Activated CD4-positive, CD25-positive, alpha-beta regulatory T cell treated with anti-CD3 and anti-CD28 coated beads, Interleukin-2, amount 50 U/mL, for 16 hours (primary cell): ENCODE results near the gene ZMIZ1.

Experiments used
- DNase-seq: peaks from one replicate; pipeline ENCODE4 v3.0.0-alpha.2; 2020; ENCODE audit warnings: low read depth, low spot score

Gene ZMIZ1

DNA sequence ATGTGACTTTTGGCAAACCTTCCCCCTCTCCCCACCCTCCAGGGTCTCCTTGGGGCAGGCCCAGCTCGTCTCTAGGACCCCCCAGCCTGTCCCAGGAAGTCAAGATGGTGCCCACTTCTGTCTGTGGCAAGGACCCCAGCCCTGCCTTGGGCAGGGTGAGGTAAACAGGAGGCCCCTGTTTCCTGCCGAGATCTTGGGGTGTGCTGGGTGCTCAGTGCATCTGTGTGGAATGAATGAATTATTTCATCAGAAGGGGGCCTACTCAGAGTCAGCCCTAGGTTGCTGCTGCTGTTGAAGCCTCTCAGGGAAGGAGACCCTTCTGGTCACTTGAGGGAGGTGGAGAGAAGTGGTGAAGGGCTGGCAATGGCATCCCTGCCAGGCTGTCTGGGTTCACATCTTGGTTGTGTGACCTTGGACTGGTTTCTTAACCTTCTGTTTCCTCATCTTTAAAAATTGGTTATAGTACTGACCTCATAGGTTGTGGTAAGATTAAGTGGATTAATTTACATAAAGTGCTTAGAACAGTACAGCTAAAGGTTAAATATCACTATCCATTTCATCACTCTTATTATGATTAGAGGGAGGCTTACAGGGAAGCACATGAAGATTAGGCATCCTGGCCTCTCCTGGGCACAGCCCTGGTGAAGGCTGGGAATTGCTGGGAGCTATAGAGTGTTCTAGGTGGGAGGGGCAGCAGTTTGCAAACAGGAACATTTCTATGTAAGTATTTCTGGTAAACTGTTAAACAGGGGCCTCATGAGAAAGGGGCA, 67.7 kb downstream of the ZMIZ1 start:
- no peak for DNase-seq

DNA sequence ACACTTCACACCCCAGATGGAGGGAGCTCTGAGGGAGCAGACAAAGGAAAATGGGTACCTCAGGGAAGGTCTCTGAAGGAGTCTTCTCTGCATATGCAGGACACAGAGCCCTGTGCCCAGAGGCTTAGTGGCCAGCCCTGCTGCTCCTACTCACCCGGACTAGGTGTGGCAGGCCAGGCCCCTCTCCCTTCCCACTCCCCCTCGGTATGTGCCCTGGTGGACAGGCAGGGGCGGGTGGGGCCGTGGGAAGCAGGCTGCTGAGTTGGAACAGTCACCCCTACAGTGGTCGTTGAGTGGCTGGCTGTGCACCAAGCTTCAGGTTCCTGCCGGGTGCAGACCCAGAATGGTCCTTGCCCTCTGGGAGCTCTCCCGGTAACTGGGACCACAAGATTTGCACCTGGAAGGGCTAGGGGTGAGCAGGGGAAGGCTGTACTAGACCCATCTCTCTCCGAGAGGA, 68.6 kb downstream of the ZMIZ1 start:
- DNase-seq: no peak

DNA sequence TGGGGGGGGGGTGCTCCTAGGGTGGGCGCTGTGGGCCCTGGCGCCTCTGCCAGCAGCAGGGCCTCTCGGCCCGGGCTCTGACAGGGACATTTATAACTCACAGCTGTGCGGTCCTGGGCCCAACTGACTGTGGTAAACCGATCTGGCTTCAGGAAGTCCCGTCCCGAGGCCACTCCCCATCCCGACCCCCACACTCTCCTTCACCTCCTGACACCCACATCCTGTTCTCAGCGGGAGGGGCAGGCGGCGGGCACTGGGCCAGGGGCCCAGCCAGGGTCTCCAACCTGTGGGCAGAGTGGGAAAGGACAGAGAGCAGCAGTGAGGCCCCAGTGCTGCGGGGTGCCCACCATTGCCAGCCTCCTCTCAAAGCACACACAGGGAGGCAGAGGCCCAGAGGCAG, 69.1 kb downstream of the ZMIZ1 start:
- DNase-seq: no peak

DNA sequence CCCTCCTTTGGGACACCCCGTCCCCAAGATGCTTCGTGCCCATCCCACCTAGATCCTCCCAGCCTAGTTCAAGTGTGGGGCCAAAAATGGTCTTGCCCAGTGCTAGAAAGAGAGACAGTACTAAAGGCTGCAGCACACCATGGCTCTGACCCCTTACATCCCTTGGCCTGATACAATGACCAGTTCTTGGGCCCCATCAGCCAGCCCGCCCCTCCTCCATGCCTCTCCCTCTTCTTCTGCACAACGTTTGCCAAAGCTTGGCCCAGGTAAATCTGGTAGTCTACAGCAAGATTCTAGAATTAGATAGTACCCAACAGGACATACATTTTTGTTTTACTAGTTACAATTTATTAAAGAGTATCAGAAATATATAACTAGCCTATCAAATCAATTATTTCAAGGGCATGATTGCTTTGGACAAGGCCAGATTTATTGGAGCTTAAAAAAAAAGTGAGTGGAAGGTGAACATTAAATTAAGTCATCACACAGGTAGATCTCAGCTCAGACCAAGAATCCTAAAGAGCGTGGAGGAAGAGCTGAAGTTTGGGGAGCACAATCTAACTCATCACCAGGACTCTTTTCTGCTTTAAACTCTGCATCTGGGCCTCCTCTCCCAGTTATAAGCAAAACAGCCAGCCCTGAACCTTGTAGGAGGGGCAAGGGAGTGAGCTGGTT, 69.8 kb downstream of the ZMIZ1 start:
- no peak for DNase-seq

DNA sequence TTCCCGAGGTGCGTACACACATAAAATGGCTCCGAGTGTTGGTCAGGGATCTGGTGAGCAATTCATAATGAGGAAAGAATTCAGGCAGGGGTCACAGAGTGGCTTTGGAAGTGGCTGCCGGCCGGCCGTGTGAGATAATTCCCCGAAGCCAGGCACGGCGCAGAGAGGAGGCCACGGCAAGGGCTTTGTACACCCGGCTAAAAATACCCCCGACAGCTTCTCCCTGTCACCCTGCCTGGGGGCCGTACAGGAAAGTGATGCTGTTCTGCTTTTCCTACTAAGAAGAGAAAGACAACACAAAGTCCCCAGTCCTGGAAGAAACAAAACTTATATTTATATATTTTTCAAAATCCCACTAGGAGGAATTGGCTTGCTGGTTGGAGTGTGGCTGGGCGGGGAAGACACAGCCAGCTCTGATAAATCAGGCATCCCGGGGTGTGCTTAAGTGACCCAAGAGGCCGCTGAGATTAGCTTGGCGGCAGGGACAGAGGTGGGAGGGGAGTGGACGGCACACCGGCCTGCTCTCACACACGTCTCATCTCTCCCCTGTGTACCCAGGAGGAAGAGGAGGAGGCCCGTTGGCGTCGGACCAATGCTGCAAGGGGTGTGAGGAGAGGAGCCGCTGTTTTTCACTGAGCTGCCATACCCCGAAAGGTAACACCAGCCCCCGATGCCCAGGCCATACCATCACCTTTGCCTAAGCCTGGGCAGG, 70.5 kb downstream of the ZMIZ1 start:
- no peak for DNase-seq

DNA sequence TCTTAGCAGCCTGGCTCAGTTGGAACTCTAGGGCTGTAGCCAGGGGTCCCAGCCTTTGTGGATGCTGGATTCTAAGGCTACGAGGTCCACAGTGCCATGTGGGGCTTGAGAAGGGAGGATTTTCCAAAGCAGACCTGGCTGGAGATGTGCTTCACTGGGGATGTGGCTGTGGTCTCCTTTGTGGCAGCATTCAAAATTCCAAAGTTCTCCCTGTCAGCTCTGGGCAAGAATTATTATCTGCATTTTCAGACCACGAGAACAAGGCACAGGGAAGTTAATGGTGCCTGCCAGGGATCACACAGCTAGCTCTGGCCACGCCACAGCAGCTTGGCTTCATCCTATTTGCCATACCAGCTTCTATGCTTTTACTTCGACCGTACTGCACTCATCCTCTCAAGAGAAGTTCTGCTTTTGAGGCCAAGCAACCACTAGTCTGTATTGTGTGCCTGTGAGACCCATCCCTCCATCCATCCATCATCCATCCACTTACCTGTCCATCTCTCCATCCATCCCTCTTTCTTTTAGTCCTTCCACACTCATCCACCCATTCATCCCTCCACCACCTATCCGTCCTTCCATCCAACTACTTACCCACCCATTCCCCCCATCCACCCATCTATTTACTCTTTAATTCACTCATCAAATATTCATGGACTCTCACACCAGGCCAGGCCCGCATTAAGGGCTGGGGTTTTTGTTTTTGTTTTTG, 71.5 kb downstream of the ZMIZ1 start:
- DNase-seq: no peak

DNA sequence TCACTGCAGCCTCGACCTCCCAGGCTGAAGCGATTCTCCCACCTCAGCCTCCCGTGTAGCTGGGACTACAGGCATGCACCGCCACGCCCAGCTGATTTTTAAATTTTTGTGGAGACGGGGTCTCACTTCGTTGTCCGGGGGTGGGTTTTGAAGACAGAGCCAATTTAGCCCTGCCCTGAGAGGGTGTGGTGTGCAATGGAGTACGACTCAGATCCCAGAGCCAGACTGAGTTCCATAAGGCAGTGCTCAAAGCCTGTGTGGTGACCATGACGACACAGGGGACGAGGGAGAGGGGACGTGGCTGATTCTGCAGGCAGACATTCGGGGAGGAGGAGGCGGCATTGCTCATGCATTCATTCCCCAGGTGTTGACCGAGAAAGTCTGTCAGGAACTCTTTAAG, 72.1 kb downstream of the ZMIZ1 start:
- DNase-seq: no peak

DNA sequence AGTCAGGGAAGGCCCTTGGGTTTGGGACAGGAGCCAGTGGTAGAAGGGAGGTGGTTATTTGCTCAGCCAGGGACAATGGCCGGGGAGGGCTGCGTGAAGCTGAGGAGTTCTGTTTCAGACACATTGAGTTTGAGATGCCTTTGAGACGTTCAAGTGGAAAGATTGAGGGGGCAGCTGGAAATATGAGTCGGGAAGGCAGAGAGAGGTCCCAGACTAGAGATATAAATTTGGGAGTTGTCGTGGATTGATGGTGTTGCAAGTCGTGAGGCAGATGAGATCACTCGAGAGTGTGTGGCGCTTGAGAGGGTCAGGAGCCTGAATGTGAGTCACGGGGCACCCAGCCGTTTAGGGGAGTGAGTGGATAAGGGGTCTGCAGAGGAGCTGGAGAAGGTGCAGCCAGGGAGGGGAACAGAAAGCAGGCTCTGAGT, 73.3 kb downstream of the ZMIZ1 start:
- DNase-seq: no peak

DNA sequence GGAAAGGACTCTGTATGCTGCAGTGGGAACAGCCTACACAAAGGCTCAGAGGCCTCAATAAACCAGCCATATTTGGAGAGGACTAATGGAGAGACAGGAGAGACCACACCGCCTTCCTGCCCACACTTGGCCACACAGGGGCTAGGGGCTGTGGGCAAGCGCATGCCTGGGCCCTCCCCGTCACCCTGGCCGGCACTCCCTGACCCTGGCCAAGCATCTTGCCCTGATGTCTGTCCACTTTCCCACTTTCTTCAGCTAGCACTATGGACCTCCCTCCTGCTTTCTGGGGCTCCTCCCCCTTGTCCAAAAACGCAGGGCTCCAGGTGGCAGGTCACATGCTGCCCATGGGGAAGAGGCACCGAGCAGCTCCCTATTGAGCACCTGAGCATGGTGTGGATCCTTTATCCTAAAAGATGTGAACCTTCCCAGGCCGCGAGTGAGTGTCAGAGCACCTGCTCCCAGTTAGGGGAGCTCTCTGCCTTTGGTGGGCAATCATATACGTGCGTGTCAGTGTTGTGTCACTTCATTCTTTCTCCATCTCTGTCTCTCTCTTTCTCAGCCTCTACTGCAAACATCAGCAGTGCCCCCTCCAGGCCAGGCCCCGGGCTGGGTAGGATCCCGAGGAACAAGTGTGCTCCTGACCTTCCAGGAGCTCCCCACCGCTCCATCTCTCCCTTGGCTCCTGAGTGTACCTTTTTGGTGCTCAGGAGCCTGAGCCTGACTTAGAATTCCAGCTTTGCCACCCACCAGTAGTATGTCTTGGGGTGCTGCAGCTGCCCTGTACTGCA, 74.0 kb downstream of the ZMIZ1 start:
- DNase-seq: no peak

DNA sequence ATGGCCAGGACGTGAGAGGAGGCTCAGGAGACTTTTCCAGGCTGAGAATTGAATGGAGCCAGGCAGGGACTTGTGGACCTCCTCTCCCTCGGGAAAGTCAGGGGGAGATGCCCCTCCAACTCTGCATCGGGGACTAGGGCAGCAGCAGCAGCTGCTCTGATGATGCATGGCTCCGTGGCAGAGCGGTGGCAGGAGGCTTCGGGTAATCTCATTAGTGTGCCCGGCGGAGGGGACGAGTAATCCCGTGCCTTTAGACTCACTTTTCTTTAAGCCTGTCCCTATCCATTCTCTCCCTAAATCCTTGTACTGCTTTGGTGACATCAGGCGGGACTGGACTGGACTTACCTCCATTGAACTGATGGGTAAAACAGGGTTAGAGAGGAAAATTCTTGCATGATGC, 75.1 kb downstream of the ZMIZ1 start:
- DNase-seq: no peak

DNA sequence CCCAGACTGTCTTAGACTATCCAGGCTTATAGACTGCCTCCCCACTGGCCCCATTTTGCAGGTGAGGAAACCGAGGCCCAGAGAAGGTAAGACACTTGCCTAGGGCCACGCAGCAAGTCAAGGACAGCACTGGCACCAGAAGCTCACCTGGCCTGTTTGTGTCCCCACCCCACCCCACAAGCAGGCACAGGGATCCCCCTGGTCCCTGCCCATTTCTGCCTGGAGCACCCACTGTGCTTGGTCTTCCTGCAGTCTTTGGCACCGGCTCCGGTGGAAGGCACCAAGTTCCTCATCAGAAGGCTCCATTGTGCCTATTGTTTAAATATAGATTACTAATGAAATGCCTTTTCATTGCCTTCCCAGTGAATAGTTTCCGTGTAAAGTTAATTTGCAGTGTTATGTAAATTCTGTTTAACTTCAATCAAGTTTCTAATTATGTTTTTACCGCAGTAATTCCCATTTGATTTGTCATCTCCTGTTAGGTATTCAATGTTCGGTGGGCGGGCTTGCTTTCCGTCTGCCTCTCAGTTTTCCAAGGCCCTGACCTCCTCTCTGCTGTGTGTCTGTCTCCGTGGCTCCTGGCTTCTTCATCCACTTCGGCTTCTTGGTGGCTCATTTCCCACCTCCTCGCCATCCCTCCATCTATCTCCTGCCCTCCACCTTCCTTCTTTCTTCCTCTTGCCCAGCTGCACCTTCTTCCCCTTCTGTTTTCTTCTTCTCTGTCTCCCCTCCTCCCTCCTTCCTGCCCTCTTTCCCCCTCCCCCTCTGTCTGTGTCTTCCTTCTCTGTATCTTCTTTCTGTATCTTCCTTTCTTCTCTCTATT, 75.8 kb downstream of the ZMIZ1 start:
- no peak for DNase-seq

DNA sequence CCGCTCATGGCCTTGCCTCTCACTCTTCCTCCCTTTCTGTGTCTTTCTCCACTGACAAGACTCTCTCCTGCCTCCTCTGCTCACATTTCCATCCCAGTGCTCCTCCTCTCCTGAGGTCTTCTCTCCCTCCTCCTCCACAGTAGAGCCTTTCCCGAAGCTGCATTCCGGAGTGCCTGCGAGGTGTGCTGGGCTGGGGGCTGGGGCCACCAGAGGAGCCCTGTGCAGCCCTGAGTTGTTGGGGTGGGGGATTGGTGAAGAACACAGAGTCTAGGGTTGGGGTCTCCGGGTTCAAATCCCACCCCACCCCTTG, 76.4 kb downstream of the ZMIZ1 start:
- no peak for DNase-seq

DNA sequence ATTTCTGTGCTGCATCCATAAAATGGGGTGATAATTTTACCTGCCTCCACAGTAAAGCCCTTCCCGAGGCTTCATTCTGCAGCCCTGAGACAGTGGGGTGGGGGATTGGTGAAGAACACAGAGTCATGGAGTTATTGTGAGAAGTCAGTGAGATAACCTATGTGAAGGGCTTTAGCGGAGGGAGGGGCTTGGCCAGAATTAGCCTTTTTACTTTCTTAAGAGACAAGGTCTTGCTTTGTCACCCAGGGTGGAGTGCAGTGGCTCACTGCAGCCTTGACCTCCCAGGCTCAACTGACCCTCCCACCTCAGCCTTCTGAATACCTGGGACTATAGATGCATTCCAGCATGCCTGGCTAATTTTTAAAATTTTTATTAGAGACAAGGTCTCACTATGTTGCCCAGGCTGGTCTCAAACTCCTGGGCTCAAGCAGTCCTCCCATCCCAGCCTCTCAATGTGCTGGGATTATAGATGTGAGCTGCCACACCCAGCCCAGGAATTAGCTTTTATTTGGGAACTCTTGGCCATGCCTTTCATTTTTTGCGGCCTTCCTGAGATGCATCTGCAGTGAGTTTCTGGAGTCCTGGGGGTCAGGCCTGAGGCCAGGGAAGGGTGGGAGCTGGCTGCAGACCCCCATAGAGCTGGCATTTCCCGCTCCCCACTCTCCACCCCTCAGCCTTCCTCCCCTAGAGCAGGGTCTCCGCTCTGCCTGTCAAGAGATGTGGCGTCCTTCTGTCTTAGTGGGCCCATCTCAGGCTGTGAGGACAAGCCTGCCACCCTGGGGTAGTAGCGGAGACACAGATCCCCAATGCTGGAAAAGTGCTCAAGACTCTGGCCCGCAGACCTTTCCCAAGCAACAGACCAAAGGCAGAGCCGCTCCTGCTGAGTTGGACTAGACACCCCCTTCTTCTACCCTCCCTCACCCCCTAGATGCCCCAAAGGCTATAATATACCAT, 77.0 kb downstream of the ZMIZ1 start:
- DNase-seq: no peak

DNA sequence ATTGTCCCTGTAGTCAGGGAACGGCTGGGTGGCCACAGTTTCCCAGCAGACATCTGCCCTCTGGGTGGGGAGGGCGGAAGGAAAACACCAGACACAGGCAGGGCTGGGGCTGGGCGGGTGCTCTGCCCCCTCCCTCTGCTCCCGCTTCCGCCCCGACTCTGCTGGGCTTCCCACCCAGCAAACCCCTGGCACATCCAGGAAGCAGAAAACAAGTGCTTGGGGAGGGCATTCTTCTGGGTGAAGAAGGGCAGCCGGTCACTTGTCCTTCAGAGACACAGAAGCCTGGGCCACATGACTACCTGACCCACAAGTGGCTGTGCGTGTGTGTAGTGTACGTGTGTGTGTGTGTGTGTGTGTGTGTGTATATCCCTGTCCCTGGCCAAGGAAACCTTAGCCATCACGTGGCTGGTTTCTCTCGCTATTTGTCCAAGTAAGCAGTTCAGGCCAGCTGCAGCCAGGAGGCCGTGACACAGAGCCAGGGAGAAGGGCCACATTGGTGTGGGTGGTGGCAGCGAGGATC, 77.9 kb downstream of the ZMIZ1 start:
- DNase-seq: no peak

DNA sequence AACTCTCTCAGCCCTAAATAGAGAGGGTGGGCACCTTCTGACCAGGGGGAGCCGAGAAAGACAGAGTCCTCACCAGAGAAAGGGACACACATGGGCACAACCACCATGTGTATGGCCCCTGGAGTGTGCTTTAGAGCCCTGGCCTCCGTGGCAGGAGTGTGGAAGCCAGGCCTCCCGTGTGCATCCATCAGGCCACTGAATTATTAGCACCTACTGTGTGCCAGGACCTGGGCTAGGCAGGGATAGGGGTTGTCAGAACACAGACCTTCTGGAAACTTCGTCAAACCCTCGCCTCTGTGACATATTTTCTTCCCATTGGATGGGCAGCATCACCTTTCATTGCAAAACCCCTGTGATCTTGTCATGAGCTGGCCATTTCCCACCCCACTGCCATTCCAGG, 78.5 kb downstream of the ZMIZ1 start:
- DNase-seq: no peak

DNA sequence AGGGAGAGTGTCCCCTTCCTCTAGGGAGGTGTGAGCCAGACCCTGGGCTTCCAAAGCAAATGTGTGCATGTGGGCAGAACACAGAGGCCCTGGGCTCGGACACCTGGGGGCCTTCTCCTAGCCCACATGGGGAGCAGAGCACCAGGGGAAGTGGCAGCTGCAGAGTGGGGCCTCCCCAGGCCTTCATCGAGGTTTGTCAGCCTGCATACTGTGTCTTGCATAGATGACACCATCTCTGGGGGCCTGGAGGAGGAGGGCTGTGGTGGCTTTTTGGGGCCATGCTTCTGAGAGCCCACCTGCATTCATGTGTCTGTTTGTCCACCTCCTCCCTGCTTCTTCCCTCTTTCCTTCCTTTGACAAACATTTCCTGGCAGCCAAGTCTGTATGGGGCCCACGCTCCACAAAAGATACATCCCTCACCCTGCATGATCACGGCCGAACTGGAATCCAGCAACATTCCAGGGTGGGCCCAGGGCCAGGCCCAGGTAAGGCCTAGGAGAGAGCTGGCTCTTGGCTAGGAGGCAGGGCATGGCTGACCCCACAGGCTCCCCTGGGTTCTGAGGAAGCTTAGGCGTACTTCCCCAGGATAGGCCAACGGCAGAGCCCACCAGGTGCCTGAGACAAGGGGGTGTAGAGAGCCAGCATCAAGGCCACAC, 79.2 kb downstream of the ZMIZ1 start:
- no peak for DNase-seq

DNA sequence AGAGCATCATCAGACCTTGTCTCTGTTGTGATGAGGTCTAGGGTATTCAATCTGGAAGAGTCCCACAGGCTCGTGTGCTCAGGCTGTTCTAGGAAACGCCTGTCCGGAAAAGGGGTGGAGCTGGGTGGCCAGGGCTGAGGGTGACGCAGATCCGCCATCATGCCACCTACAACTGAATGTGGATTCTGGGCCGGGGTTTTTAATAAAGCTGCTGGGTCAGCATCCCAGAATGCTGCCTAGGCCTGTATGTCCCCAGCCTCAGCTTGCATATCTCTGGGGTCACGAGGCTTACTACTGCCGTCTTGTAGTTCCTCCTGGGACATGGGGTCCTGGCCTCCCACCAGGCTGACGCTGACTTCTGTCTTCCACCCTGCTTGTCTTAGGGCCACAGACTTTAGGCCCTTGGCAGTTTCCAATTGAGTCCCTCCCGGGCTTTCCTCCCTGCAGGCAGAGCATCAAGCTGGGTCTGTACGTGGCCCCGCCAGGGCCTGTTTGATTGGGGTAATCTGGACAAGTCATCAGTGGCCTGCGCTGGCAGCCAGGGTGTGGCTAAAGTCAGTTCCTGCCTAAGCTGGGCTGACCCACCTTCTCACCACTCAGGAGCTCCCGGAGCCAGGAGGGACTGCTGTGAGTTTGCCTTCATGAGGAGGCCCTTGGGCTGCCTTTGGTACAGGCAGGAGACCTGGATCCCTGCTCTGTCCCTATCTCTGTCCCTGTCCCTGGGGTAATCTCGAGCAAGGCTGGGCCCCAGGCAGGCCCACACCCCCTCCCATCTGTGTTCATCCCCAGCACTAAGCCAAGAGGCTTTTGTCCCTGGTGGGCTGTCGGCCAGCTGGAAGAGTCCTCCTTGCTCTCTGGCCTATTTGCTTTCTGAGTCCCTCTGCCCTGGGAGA, 79.9 kb downstream of the ZMIZ1 start:
- no peak for DNase-seq

DNA sequence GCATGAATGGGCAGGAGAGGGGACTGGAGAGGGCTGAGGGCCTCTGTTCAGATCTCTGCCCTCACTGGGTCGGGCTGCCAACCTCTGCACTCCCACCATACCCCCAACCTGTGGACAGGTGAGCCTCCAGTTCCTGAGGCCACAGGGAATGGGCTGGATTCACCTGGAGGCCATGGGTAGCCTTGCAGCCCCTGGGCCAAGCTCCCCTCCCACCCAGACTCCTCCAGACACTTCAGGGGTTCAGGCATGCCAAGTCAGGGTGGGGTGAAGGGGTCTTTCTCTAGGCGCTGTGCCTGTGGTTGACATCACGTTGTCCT, 80.5 kb downstream of the ZMIZ1 start:
- no peak for DNase-seq
